GM06990 (cell line): ENCODE data around the gene LARGE1.

ENCODE experiments used
- DNase-seq: peaks from one replicate; pipeline ENCODE4 v3.0.0-alpha.2; 2011; ENCODE audit not compliant: insufficient read length; ENCODE audit errors: extremely low read depth
- H3K27me3 ChIP-seq: replicated peaks from 2 replicates; pipeline ENCODE4 v1.6.0; 2011; ENCODE audit warnings: low read length; ENCODE audit not compliant: control insufficient read depth, insufficient read depth
- H3K36me3 ChIP-seq: 2 replicates; pipeline ENCODE4 v1.5.1; 2011; ENCODE audit warnings: low read length; ENCODE audit not compliant: control insufficient read depth, insufficient read depth
- H3K4me3 ChIP-seq: replicated peaks from 2 replicates; pipeline ENCODE4 v1.5.1; 2011; ENCODE audit warnings: low read depth, mild to moderate bottlenecking, control low read depth, low read length
- CTCF ChIP-seq: IDR thresholded peaks from 2 replicates; pipeline ENCODE4 v1.5.1; 2011; ENCODE audit warnings: low read length, control low read depth, mild to moderate bottlenecking, inconsistent platforms; ENCODE audit not compliant: insufficient read depth, poor library complexity, severe bottlenecking

The LARGE1 gene

GRCh38 chr22:33923660-33924246 lies 3.5 kb upstream of the LARGE1 start:
- Histone ChIP-seq H3K4me3 (no peak overlapping the region), H3K27me3 (no peaks in the 10 kb centered on the region), H3K36me3 (no peaks in the 10 kb centered on the region)
- peak; percentile 69 for TF ChIP-seq CTCF
- DNase-seq: no peak

GRCh38 chr22:33923033-33923432 lies 2.8 kb upstream of the LARGE1 start:
- no peaks in the 10 kb centered on the region for H3K36me3 ChIP-seq
- H3K27me3 ChIP-seq: no peaks in the 10 kb centered on the region
- TF ChIP-seq CTCF: no peak
- peak overlapping the region; percentile 71 for H3K4me3 ChIP-seq
- no peak for DNase-seq

- DNase-seq: no peak
- TF ChIP-seq CTCF: no peak
- H3K36me3 ChIP-seq: no peaks in the 10 kb centered on the region
- H3K4me3 ChIP-seq: peak overlapping the region; percentile 71
- H3K27me3 ChIP-seq: no peaks in the 10 kb centered on the region
Observed at GRCh38 chr22:33922349-33922681, 2.0 kb upstream of the LARGE1 start.

- H3K4me3 ChIP-seq: peak overlapping the region; percentile 71
- DNase-seq: peak; percentile 78
- no peak for TF ChIP-seq CTCF
- H3K27me3 ChIP-seq: no peaks in the 10 kb centered on the region
- no peaks in the 10 kb centered on the region for H3K36me3 ChIP-seq
Observed at GRCh38 chr22:33921525-33922348, 1.5 kb upstream of the LARGE1 start.

- peak overlapping the region; percentile 77 for H3K4me3 ChIP-seq
- DNase-seq: peak; percentile 99
- TF ChIP-seq CTCF: no peak
- H3K27me3 ChIP-seq: no peaks in the 10 kb centered on the region
- H3K36me3 ChIP-seq: no peaks in the 10 kb centered on the region
Observed at GRCh38 chr22:33920927-33921524, 750 bp upstream of the LARGE1 start.
